Ecto neural progenitor cell (in vitro differentiated cells): ENCODE data around the gene IL15RA.
"Not testable (repeated sequence)": the region's sequence is repeated elsewhere in the genome, so short reads cannot be mapped to it uniquely, and the experiment has no call there.

Experiments used
- DNase-seq: peaks from one replicate; pipeline ENCODE4 v3.0.0-alpha.2; 2018; ENCODE audit warnings: low spot score

IL15RA gene

GRCh38 chr10:6005856-6006395, 28.6 kb upstream of the IL15RA start:
- DNase-seq: no peak

DNA sequence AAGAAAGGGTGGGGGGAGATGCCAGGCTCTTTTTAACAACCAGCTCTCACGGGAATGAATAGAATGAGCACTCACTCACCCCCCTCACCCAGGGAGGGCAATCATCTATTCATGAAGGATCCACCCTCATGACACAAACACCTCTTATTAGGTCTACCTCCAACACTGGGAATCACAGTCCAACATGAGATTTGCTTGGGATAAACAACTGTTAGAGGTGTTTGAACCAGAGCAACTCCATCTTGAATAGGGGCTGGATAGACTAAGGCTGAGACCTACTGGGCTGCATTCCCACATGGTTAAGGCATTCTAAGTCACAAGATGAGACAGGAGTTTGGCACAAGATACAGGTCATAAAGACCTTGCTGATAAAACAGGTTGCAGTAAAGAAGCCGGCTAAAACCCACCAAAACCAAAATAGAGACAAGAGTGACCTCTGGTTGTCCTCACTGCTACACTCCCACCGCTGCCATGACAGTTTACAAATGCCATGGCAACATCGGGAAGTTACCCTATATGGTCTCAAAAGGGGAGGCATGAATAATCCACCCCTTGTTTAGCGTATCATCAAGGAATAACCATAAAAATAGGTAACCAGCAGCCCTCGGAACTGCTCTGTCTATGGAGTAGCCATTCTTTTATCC, 27.9 kb upstream of the IL15RA start:
- not testable (repeated sequence) for DNase-seq

GRCh38 chr10:6002809-6003510, 25.6 kb upstream of the IL15RA start:
- DNase-seq: no peak

DNA sequence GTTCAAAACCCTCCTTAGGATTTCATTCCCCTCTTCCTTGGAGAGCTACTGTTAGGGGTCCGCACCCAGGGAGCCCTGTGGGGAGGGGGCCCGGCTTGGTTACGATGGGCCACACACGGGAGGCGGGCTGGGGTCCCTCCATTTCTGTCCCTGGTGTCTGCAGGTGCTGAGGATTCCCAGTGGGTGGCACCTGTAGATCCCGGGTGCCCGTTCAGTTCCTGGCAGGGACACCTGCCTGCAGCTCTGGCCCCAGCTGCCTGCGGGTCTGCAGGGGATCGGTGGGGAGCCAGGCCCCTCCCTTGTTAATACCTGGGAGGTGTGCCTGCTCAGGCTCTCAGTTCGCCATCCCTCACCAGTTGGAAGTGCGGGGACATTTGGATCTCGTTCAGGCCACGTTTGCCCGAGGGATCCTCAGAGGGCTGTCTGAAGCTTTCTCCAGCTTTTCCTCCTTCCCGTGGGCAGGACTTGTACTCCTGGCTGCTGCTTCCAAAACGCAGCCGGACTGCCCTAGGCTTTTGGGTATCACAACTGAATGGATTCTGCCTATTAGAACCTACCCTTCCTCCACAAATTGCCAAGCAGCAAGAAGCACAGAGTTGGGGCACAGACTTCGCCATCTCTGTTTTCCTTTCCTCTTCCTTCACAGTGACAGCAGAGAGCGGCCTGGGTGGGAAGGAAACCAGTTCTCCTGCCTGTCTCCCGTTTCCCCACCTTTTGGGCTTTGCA, 22.3 kb upstream of the IL15RA start:
- DNase-seq: no peak

GRCh38 chr10:5996696-5997095, 19.4 kb upstream of the IL15RA start:
- no peak for DNase-seq

- DNase-seq: no peak
Observed at GRCh38 chr10:5992398-5992797, 15.1 kb upstream of the IL15RA start.

DNA sequence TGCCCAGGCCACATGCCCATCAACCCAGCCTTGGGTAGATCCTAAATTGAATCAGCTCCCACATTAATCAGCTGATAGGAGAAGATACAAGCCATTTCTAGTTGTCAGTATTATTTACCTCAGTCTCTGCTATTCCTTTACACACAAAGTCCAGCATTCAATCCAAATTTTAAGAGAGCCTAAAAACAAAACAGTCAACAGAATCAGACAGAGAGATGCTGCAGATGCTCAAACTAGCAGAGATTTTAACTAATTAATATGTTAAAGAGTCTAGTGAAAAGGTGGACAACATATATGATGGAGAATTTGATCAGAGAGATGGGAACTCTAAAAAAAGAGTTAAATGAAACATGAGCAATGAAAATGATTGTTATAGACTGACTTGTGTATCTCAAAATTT, 14.4 kb upstream of the IL15RA start:
- DNase-seq: no peak

- DNase-seq: no peak
Observed at GRCh38 chr10:5989756-5990155, 12.4 kb upstream of the IL15RA start.

DNA sequence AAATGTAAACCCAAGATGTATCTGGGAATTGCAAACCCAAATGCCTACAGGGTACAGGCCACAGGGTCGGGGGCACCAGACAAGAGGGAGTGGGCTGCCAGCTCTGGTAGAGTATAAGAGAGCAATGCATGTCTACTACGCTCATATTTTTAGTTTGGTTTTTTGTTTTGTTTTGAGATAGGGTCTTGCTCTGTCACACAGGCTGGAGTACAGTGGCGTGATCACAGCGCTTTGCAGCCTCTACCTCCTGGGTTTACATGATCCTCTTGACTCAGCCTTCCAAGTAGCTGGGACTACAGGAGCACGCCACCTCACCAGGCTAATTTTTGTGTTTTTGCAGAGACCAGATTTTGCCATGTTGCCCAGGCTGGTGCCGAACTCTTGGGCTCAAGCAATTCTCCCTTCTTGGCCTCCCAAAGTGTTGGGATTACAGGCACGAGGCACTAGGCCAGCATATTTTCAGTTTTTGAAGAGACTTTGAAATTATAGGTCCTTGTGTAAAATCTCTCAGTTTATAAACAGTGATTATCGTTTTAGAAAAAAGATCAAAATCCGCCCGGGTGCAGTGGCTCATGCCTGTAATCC, 11.1 kb upstream of the IL15RA start:
- no peak for DNase-seq

DNA sequence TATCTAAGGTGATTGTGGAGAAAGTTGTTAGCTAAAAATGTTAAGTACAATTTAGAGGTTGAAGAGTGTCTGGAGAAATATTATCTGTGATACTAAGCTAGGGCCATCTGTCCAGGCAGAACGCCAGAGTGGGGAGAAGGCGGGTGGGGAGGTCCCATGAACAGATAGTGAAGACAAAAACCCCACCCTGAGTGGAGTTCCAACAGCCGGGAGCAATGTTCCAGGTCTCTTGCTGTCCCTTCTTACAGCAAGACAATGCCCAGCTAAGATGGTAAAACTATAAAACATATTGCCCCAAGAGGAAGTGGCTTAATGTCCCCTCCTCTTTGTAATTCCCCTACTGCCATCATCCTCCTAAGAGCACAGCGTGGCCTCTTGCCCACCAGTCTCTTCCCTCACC, 10.4 kb upstream of the IL15RA start:
- no peak for DNase-seq

DNA sequence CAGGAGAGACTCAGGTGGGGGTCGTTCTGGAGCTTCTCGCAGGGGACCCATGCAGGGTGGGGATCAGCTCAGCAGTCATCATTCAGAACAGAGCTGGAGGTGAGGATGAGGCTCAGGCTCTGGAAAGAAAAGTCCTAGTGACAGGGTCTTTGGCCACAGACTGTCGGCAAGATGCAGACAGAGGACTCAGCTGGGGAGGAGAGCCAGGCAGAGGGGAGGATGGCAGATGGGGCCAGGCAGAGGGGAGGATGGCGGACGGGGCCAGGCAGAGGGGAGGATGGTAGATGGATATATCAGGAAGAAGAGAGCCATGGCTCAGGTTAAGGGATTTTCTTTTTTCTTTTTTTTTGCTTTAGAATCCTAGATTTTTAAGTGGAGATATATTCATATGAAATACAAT, 7.7 kb upstream of the IL15RA start:
- DNase-seq: no peak

DNA sequence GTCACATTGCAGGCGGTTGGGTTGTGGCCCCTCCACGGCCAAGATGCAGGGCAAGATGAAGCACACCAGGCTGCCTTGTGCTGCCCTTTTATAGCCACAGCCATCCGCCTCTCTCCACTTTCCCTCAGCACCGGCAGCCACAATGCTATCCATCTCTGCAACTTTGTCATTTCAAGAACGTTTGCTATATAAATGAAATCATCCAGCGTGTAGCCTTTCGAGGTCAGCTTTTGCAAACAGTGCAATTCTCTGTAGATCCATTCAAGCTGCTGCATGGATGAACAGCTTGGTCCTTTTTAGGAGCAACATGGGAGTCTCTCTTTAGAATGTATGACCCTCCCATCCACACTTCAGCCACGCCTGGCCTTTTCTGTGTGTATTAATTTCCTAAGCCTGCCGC, 6.4 kb upstream of the IL15RA start:
- no peak for DNase-seq

- DNase-seq: no peak
Observed at GRCh38 chr10:5981529-5981928, 4.2 kb upstream of the IL15RA start.

DNA sequence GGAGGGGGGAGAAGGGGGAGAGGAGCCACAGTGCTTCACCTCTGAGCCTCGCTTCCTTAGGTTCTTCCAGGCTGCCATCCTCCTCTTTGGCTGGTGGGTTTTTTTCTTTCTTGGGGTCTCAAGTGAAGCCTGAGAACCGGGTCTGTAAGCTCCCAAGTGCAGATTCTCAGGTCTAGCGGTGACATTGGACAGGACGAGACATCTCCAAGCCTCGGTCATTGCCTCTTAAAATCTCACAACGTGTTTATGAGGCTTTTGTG, 817 bp upstream of the IL15RA start:
- DNase-seq: no peak

DNA sequence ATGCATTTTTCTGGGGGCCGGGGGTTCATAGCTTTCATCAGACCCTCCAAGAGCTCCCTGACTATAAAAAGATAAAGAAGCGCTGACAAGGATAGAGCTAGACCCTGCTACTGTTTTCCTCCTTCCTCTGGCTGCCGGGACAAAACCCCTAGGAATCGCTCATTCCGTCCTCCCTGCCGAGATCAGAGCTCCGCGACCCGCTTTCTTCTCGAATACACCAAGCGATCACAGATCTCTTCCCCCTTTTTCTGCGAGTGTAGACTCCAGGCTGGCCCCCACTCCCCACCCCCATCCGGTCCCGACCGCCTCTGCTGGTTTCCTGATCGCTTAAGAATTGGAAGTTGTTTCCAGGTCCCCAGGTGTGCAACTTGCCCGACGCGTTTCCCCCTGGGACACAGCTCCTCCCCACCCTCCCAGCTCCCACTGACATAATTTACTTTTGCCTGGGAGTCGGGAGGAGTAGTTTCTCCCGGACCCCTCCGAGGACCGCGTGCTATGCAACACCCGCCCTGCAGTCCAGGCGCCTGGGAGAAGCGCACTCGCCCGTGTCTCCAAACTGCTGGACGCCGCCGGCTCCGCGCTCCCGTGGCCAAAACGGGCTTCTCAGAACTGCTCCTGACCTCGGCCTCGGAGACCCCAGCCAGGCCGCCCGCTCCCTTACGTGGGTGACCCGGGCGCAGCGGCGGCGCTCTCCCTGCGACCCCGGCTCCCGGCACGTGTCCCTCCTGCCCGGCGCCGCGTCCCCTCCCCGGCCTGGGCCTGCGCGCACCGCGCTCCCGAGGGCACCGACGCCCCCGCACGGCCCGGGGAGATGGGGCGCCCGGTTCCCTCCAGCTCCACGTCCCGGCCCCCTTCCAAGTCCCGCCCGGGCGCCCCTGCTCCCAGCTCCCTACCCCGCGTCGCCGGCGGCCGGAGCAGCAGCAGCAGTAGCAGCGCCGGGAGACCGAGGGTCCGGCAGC, 552 bp downstream of the IL15RA start:
- DNase-seq: peak; percentile 73

- no peak for DNase-seq
Observed at GRCh38 chr10:5975641-5976473, 1.5 kb downstream of the IL15RA start.

DNA sequence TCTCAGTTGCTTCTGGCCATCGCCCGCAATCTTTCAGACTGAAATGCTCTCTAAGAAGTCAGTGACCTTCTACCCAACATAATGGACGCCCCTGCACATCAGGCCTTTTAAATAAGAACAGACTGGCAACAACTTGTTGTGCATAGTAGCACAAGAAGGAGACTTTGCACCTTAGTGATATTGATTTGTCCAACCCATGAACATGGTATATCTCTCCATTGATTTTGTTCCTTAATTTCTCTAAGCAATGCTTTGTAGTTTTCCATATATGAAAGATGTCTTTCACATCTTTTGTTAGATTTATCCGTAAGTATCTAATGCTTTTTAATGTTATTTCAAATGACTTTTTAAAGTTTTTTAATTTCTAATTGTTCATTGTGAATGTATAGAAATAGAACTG, 4.3 kb downstream of the IL15RA start:
- no peak for DNase-seq

- no peak for DNase-seq
Observed at GRCh38 chr10:5971886-5972285, 5.5 kb downstream of the IL15RA start.

DNA sequence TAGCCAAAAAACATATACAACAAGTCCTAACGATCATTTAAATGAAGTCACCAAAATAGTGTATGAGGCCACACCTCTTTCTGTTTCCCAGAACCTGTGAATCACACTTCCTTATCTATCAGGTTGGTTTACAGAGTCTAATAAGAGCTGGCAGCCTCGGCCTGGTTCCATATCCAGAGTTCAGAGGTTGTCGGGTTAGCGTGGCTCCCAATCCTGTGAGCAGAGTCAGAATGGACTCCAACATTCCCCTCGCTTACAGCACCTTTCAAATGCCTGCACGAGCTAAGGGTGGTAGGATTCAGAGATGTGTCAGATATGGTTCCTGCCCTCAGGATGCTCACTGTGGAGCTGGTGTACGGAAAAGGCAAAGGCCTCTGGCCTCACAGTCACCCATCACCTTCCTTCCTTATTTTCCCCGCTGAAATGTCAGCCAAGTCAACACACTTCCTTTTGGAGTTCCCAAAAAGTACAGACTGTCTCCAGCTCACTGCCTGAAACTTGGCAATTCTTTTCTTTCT, 6.0 kb downstream of the IL15RA start:
- DNase-seq: no peak

- no peak for DNase-seq
Observed at GRCh38 chr10:5970527-5970926, 6.8 kb downstream of the IL15RA start.

DNA sequence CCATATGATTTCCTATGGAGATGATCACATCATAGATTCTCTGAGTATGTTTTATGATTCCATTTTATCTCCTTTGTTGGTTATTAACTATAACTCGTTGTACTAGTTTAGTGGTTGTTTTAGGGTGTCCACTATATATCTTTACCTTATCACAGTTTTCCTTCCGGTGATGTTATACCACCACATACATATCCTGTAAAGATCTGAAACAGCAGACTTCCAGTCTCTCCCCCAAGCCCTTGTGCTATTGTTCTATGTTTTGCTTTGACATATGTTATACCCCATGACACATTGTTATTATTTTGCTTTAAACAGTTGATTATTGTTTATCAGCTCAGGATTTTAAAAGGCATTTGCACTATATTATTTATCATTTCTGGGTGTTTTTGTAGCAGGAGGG, 7.3 kb downstream of the IL15RA start:
- no peak for DNase-seq
